Globus pallidus (tissue), 1 donor: Measurements from ENCODE around the gene TSPEAR.

Experiments used
- DNase-seq: peaks from one replicate; pipeline ENCODE4 v3.0.0-alpha.2; 2015; ENCODE audit warnings: low spot score

TSPEAR gene

DNA sequence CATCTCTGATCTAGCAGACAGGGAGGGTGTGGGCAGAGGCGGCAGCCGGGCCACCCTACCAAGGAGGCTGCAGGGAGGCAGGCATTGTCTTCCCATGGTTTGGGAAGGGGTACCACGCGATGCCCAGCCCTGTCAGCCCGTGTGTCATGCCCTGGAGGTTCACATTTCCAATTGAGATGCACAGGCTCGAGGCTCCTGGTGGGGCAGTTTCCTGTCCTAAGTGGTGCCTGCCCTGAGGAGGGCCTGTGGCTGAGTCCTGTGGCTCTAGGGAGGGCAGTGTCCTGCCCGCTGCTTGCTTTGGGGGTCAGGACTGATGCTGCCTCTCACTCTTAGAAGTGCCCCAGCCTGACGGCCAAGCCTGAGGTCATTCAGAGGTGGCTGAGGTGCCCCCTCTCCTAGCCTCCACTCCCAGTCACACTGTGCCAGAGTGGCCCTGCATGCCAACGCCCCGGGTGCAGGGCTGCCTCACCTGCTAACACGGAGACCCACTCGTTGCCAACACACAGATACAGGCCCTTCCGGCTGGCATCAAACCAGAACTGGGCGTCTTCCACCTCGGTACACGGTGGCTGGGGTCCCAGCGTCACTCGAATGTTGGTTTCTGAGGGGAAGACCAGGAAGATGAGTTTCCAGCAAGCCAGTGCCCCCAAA lies 183.3 kb downstream of the TSPEAR start:
- DNase-seq = no peak

- DNase-seq = no peak
These were observed 184.0 kb downstream of the TSPEAR start for GRCh38 chr21:44527156-44527982.

DNA sequence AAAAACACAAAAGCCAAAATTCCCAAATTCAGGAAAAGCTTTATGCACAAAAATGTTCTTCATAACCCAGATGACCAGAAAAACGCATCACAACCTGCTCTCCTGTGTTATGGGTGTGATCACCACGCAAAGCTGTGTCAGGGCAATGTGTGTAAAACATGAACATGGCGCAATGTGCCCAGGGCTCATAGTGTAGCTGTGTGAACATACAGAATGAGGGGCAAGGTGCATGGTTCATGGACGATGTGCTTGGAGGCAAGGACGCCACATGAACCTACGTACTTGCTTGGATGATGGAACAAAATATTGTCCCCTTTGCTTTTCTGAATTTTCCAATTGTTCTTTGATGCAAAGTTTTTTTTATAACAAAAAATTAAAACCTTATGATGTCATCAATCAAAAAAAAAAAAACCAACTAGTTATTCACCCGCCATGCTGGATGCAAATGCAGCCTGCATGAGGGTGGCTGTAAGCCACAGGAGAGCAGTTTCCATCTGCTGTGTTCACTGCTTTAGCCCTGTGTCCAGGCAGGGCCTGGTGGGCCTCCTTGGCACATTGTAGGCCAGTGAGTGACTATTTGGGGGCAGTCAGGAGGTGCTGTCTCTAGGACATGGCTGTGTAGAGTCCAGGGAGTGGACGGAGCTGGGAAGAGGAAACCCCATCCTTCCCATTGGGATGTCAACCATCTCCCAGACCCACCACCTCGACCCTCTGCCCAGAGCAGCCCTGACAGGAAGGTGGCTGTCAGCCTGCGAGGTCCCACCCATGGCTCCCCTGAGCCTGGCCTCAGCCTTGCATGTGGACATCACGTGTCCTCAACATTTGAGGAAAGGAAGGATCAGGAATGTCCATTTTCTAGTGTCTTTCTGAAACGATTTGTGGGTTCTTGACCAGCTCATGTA lies 185.0 kb downstream of the TSPEAR start:
- no peak for DNase-seq

DNA sequence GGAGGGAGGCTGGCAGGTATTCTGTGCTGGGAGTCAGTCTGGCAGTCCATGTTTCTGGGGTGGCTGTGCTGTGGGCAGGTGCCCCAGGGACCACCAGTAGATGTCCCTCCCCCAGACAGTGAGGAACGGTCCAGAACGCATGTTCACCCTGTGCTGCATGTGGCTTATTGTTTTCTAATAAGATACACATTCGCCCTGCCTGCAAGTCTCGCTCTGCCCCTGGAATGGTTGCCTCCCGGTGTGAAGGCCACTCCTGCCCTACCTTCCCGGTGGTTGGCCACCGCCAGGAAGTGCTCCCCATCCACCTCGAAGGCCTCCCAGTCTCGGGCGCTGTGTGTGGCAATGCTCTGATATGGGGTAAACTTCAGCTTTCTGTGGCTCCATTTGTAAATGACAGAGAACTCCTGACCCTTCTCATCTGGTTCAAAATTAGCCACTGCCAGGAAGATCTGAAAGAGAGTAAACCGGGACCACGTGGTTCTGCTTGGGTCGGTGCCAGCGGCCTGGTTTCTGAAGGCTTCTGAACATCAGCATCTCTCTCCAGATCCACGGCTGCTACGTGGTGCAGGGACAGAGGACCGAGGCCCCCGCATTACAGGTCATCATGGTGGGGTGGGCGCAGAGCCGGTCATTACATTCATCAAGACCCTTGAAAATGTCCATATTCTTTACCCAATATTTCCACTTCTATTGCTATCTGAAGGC lies 185.8 kb downstream of the TSPEAR start:
- no peak for DNase-seq

DNA sequence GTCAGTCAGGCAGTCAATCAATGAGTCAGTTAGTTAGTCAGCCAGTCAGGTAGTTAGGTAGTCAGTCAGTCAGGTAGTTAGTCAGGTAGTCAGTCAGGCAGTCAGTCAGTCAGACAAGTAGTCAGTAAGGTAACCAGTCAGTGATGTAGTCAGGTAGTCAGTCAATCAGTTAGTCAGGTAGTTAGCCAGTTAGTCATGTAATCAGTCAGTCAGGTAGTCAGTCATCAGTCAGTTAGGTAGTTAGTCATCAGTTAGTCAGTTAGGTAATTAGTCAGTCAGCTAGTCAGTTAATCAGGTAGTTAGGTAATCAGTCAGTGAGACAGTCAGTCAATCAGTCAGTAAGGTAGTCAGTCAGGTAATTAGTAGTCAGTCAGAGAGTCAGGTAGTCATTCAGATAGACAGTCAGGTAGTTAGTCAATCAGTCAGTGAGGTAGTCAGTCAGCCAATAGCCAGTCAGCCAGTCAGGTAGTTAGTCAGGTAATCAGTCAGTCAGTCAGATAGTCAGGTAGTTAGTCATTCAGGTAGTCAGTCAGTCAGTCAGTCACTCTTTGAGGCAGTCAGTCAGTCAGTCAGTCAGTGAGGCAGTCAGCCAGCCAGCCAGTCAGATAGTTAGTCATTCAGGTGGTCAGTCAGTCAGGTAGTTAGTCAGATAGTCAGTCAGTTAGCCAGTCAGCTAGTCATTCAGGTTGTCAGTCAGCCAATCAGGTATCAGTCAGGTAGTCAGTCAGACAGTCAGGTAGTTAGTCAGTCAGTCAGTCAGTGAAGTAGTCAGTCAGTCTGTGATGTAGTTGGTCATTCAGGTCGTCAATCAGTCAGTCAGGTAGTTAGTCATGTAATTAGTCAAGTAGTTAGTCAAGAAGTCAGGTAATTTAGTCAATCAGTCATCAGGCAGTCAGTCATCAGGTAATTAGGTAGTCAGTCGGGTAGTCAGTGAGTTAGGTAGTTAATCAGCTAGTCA lies 186.7 kb downstream of the TSPEAR start:
- no peak for DNase-seq

DNA sequence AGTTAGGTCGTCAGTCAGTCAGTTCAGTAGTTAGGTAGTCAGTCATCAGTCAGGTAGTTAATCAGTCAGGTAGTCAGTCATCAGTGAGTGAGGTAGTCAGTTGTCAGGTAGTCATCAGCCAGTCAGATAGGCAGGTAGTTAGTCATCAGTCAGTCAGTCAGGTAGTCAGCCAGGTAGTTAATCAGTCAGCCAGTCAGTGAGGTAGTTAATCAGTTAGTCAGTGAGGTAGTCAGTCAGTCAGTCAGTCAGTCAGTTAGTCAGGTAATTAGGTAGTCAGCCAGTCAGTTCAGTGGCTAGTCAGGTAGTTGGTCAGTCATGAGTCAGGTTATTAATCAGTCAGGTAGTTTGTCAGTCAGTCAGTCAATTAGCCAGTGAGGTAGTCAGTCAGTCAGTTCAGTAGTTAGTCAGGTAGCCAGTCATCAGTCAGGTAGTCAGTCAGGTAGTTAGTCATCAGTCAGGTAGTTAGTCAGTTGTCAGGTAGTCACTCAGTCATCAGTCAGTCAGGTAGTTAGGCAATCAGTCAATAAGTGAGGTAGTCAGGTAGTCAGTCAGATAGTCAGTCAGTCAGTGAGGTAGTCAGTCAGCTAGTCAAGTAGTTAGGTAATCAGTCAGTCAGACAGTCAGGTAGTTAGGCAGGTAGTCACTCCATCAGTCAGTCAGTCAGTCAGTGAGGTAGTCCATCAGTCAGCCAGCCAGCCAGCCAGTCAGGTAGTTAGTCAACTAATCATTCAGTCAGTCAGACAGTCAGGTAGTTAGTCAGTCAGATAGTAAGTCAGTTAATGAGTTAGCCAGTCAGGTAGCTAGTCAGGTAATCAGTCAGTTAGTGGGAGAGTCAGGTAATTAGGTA lies 187.6 kb downstream of the TSPEAR start:
- DNase-seq = no peak

GRCh38 chr21:44522753-44523204 lies 188.6 kb downstream of the TSPEAR start:
- DNase-seq = no peak

GRCh38 chr21:44521928-44522752 lies 189.2 kb downstream of the TSPEAR start:
- no peak for DNase-seq

GRCh38 chr21:44521301-44521927 lies 190.0 kb downstream of the TSPEAR start:
- no peak for DNase-seq

GRCh38 chr21:44520326-44521300 lies 190.8 kb downstream of the TSPEAR start:
- no peak for DNase-seq

DNA sequence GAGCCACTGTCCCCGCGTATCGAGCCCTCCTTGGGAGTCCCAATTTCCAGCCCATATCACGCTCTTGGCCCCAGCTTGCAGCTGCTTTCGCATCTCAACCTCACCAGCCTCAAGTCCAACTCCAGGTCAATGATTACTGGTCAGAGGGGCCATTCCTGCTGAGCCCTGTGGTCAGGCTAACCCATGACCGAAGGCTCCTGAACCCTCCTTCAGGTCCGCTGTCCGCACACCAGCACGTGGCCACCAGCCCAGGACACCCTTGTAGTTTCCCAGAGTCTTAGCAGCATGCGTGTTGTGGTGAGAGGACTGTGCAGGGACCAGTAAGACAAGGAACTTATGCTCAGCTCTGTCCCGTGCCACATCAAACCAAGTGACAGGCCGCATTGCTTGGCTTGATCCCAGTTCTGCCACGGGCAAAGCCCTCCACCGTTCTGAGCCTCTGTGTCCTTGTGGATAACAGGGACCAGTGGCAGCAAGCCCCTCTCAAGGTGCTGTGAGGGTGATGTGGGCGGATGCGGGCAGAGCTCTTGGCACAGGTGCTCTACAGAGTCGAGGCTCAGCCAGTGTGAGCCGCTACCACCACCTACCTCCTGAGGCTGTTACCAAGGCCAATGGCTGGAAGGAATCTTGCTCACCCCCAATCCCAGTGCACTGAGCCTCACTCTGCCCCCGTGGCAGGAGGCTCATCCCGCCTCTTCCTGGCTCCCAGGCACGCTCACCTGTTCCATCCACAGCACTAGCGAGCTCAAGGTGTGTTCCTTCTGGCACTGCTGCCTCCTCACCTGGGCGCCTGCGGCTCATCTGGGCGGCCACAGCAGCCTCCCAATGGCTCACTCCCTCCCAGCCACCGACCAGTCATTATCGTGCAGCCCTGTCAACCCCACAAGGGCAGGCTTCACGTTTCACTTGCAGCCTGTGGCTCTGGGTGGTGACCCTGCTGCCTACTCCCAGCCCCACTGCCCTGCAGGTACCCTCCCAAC lies 191.7 kb downstream of the TSPEAR start:
- DNase-seq = no peak

DNA sequence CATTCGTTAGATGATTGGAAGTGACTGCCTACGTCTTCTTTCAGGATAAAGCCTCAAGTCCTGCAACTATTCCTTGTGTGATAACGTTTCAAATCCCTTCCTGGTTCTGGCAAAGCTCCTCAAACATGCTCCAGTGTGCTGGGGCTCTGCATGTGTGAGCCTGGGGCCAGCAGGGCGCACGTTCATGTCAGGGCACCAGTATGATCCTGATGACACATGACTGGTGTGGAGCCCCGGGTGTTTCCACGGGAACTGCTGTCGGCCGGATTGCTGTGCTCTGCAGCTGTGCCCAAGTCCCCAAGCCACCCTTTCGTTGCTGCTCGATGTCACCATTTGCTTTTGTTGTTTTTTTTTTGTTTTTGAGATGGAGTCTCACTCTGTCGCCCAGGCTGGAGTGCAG lies 192.7 kb downstream of the TSPEAR start:
- no peak for DNase-seq

DNA sequence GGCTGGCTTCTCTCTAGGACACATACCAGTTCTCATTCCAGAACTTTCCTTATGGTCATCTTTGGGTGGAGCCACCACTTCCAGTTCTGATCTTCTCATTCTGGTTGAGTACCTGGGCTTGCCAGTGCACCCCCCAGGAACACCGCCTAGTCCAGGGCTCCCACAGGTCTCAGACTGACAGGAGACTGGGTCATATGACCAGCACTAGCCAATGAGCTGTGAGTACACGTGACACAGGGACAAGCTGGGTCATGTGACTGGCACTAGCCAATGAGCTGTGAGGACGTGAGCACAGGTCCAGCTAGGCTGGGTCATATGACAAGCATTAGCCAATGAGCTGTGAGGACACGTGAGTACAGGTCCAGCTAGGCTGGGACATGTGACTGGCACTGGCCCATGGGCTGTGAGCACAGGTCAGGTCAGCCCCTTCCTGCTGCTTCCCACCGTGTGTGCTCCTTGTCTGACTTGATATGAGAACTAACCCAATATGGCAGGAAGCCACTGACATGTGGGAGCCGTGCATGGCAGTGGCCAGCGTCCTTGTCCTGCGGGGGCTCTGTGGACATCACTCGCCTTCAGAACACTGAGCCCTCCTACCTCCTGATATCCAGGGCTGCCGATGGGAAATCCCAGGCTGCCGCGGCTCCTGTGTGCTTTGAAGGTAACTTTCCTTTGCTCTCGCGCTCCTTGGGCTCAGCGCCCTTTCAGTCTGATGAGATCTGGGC lies 194.0 kb downstream of the TSPEAR start:
- no peak for DNase-seq

DNA sequence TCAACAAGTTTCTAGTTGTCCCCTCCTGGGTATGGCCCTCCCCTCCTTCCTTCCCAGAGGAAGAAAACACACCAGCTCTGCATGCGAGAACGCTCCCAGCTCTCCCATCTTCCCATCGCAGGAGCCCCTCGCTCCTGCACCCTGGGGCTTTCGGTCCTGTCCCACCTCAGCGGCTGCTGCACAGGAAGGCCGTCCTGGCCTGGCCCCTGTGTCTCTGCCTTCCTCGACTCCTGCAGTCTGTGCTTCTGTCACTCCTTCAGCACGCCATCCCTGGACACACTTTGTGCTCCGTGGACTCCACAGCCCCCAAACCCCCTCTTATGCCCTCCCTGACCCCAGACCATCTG lies 194.6 kb downstream of the TSPEAR start:
- no peak for DNase-seq

- DNase-seq = no peak
These were observed 195.0 kb downstream of the TSPEAR start for GRCh38 chr21:44516342-44516741.
